ENCODE data around the gene MRPL19. TPM values are rescaled to one million over a fixed set of nuclear protein-coding genes. Genes with fewer than 3 reads are reported as not detected.

MRPL19 gene
- total RNA-seq, 1 experiment from 2014 or later = 73.0 TPM

DNA sequence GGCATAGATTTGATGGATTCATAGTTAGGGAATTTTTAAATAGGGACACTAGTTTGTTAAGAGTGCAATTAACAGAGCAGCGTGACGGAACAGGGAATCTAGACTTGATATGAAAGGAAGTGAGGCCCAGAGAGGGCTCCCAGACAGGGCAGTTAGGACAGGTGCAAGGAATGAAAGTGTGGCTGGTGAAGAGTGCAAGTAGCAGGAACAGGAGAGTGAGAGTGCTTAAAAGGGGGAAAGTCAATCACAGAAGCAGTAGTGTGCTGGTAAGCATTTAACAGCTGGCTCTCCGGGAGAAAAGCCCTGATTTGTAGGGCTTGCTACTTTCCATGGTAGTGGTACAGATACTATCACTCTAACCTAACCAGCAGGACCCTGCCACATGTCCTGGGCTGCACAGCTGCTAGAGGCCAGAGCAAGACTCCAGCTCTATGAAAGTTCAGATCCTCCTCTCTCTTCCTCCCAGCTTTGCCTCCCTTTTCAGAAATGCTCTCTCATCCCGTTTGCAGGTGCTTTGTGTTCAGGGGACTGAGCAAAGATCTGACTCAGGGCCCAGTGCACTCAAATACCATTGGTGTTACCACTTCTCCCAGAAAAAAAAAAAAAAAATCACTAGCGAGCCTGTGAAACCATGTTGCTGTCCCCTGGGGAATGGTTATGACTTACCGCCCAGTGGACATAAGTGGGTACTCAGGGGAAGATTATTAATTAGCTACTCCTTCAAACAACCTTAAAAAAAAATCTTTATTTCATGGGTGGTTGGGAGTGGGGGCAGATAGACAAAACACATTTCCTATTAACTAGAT is 82.2 kb downstream of the MRPL19 start:
- Histone ChIP-seq H3K27me3 (ENCODE audit: insufficient read depth, low read length) (no peaks in the 10 kb centered on the region), H3K79me2 (ENCODE audit: insufficient read depth, low read length) (no peaks in the 10 kb centered on the region), H4K8ac (replicated peaks; ENCODE audit: insufficient read length, low read depth, low read length) (no peak overlapping the region), H4K20me1 (ENCODE audit: control insufficient read depth, insufficient read depth, insufficient read length) (no peaks in the 10 kb centered on the region), H2BK5ac (ENCODE audit: insufficient read length, low read length) (no peak overlapping the region), H3K79me1 (ENCODE audit: insufficient read depth, low read depth, low read length, poor library complexity, severe bottlenecking) (no peaks in the 10 kb centered on the region), H3K23me2 (ENCODE audit: insufficient read length, low read depth, low read length, poor library complexity, severe bottlenecking) (no peaks in the 10 kb centered on the region), H2AFZ (ENCODE audit: low read length) (no peak overlapping the region), H2BK12ac (ENCODE audit: insufficient read length, low read depth, low read length) (no peak overlapping the region), H3K4ac (ENCODE audit: low read depth, low read length) (no peak overlapping the region), H4K91ac (ENCODE audit: insufficient read length, low read depth, low read length) (no peak overlapping the region), H4K5ac (ENCODE audit: insufficient read length, low read depth, low read length) (no peak overlapping the region), H3K14ac (ENCODE audit: insufficient read depth, low read length) (no peak overlapping the region), H2BK15ac (ENCODE audit: low read depth, low read length) (no peak overlapping the region), H3K4me2 (ENCODE audit: insufficient read depth, insufficient read length, low read length) (no peak overlapping the region), H3K23ac (ENCODE audit: insufficient read length, low read depth, low read length) (no peak overlapping the region), H3K9ac (ENCODE audit: extremely low read depth, insufficient read length, low read length) (no peak overlapping the region), H3K4me1 (ENCODE audit: insufficient read depth, low read length) (no peaks in the 10 kb centered on the region), H3K18ac (ENCODE audit: insufficient read length, low read depth, low read length) (no peak overlapping the region), H3T11ph (ENCODE audit: low read length) (no peak overlapping the region), H3K9me3 (ENCODE audit: control insufficient read depth, low read depth, low read length) (no peaks in the 10 kb centered on the region), H2AK5ac (ENCODE audit: insufficient read length, low read length) (no peak overlapping the region), H3K27ac (ENCODE audit: insufficient read length, low read depth, low read length) (no peak overlapping the region), H3K56ac (ENCODE audit: insufficient read length, low read depth, low read length) (no peak overlapping the region), H2BK20ac (ENCODE audit: low read depth, low read length, poor library complexity, severe bottlenecking) (no peak overlapping the region), H2BK120ac (ENCODE audit: low read depth, low read length, poor library complexity, severe bottlenecking) (no peak overlapping the region)
- Mint-ChIP-seq H3K9me3 (no peaks in the 10 kb centered on the region; a peak in 2 of 5 replicates), H3K4me1 (0 out of 4 replicates have a peak, but pooled peaks cover 0 to 2% of the 10 kb centered on the region in 2 experiments), H3K27me3 (ENCODE audit: low read depth) (no peaks in the 10 kb centered on the region), H3K27ac (no peak overlapping the region), H3K4me3 (no peak overlapping the region), H3K36me3 (ENCODE audit: insufficient read depth in 1 of 3, low read depth in 3 of 3) (peaks cover 0 to 6% (median 0%) of the 10 kb centered on the region in 3 experiments; a peak in 1 of 7 replicates)
- TF ChIP-seq, protein P1, sequence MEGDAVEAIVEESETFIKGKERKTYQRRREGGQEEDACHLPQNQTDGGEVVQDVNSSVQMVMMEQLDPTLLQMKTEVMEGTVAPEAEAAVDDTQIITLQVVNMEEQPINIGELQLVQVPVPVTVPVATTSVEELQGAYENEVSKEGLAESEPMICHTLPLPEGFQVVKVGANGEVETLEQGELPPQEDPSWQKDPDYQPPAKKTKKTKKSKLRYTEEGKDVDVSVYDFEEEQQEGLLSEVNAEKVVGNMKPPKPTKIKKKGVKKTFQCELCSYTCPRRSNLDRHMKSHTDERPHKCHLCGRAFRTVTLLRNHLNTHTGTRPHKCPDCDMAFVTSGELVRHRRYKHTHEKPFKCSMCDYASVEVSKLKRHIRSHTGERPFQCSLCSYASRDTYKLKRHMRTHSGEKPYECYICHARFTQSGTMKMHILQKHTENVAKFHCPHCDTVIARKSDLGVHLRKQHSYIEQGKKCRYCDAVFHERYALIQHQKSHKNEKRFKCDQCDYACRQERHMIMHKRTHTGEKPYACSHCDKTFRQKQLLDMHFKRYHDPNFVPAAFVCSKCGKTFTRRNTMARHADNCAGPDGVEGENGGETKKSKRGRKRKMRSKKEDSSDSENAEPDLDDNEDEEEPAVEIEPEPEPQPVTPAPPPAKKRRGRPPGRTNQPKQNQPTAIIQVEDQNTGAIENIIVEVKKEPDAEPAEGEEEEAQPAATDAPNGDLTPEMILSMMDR (conservative IDR thresholded peaks at IDR 0.05) = no peak
- no peak for DNase-seq
- WGBS (ENCODE audit: extremely low coverage, insufficient read length, low lambda C conversion rate) = no CpG with 5 or more reads among the region's 6 CpGs
